Activated naive CD4-positive, alpha-beta T cell treated with Interleukin-2 at 50 U/mL for 16 hours (primary cell): ENCODE measurements around the gene SPSB3.
"Not testable (repeated sequence)": the region's sequence is repeated elsewhere in the genome, so short reads cannot be mapped to it uniquely, and the experiment has no call there.

ENCODE experiments used
- DNase-seq: peaks from one replicate; pipeline ENCODE4 v3.0.0-alpha.2; 2020

Gene SPSB3

GRCh38 chr16:1816396-1817275 is 34.3 kb upstream of the SPSB3 start:
- no peak for DNase-seq

GRCh38 chr16:1815461-1815860 is 33.1 kb upstream of the SPSB3 start:
- no peak for DNase-seq

GRCh38 chr16:1812732-1813163 is 30.4 kb upstream of the SPSB3 start:
- peak; percentile 43 for DNase-seq

- DNase-seq = no peak
Observed at GRCh38 chr16:1810536-1810935, 28.2 kb upstream of the SPSB3 start.

GRCh38 chr16:1810106-1810505 is 27.7 kb upstream of the SPSB3 start:
- no peak for DNase-seq

GRCh38 chr16:1809281-1809801 is 27.0 kb upstream of the SPSB3 start:
- no peak for DNase-seq

GRCh38 chr16:1808691-1809090 is 26.3 kb upstream of the SPSB3 start:
- DNase-seq = no peak

GRCh38 chr16:1807626-1808025 is 25.3 kb upstream of the SPSB3 start:
- no peak for DNase-seq

GRCh38 chr16:1800701-1801100 is 18.3 kb upstream of the SPSB3 start:
- DNase-seq = no peak

- not testable (repeated sequence) for DNase-seq
Observed at GRCh38 chr16:1799263-1799662, 16.9 kb upstream of the SPSB3 start.

GRCh38 chr16:1794908-1795666 is 12.7 kb upstream of the SPSB3 start:
- no peak for DNase-seq

- no peak for DNase-seq
Observed at GRCh38 chr16:1794221-1794871, 12.0 kb upstream of the SPSB3 start.

- DNase-seq = no peak
Observed at GRCh38 chr16:1793578-1794220, 11.3 kb upstream of the SPSB3 start, which contains the start of gene IGFALS. Gene IGFALS (minus strand): TSS chr16:1793705. CDS start chr16:1793652, 53 bp downstream.

- no peak for DNase-seq
Observed at GRCh38 chr16:1792836-1793577, 10.6 kb upstream of the SPSB3 start.

GRCh38 chr16:1791943-1792812 is 9.8 kb upstream of the SPSB3 start:
- DNase-seq = no peak

GRCh38 chr16:1791256-1791942 is 9.0 kb upstream of the SPSB3 start:
- DNase-seq = no peak

- DNase-seq = no peak
Observed at GRCh38 chr16:1790611-1791255, 8.4 kb upstream of the SPSB3 start.

- DNase-seq = no peak
Observed at GRCh38 chr16:1790261-1790610, 7.9 kb upstream of the SPSB3 start.

GRCh38 chr16:1789643-1790045 is 7.3 kb upstream of the SPSB3 start:
- DNase-seq = no peak

- DNase-seq = no peak
Observed at GRCh38 chr16:1788708-1789100, 6.3 kb upstream of the SPSB3 start.
